BJ (cell line): Measurements from ENCODE around the gene VSX2. TPM values are rescaled to one million over a fixed set of nuclear protein-coding genes. Genes with fewer than 3 reads are reported as not detected.

Experiments used
- CTCF ChIA-PET: fragments of 350-600 bp; formaldehyde crosslinking; extraction: SDS; loops from one replicate; lab custom pipeline; 2021; ENCODE audit warnings: antibody characterized with exemption, inconsistent platforms; lab: Yijun Ruan, JAX
- POLR2A ChIA-PET: fragments of 300-600 bp; sonication (Branson Sonifier 250); formaldehyde crosslinking; extraction: SDS; loops from one replicate; lab custom pipeline; 2021; ENCODE audit warnings: antibody characterized with exemption; lab: Charles Lee
- DNase-seq: peaks from one replicate; pipeline ENCODE4 v3.0.0-alpha.2; 2011; ENCODE audit warnings: low read depth
- H3K27me3 ChIP-seq: 2 replicates; pipeline ENCODE4 v1.6.0; 2011; ENCODE audit warnings: low read length; ENCODE audit not compliant: control insufficient read depth, insufficient read depth
- H3K36me3 ChIP-seq: 2 replicates; pipeline ENCODE4 v1.5.1; 2011; ENCODE audit warnings: low read length; ENCODE audit not compliant: control insufficient read depth, insufficient read depth
- H3K4me3 ChIP-seq: 2 replicates; pipeline ENCODE4 v1.5.1; 2011; ENCODE audit warnings: low read depth, mild to moderate bottlenecking, control low read depth, low read length
- CTCF ChIP-seq: IDR thresholded peaks from 2 replicates; pipeline ENCODE4 v1.5.1; 2011; ENCODE audit warnings: low read depth, mild to moderate bottlenecking, control low read depth, inconsistent platforms, low read length, moderate library complexity; ENCODE audit not compliant: insufficient read depth
- polyA plus RNA-seq: library from polyadenylated mRNA; depleted of rRNA; stranded (reverse); fragments of >200 nt; gene quantifications from 2 replicates; pipeline ENCODE4 v1.2.3, GENCODE V29; 2011

VSX2 gene
- polyA plus RNA-seq, 1 experiment, result not detected

GRCh38 chr14:74221741-74222140, 17.5 kb upstream of the VSX2 start:
- POLR2A ChIA-PET, result no interaction called here

GRCh38 chr14:74223016-74223415, 16.2 kb upstream of the VSX2 start:
- POLR2A ChIA-PET, result interaction anchor here (0.7 kb wide), 1 partner anchor 174 kb away, joined by 3 read pairs; no protein-coding TSS in a partner anchor
- CTCF ChIA-PET, result interaction anchor here (1.0 kb wide), 2 partner anchors 8 to 28 kb away, joined by 3 to 4 read pairs; no protein-coding TSS in a partner anchor
- Histone ChIP-seq H3K27me3 (peaks cover 33% of the 10 kb centered on the region), H3K36me3 (no peaks in the 10 kb centered on the region), H3K4me3 (no peak overlapping the region)
- no peak for TF ChIP-seq CTCF
- no peak for DNase-seq

More at GRCh38 chr14:74221741-74222140, 17.5 kb upstream of the VSX2 start:
- Histone ChIP-seq H3K27me3 (peaks cover 31% of the 10 kb centered on the region), H3K4me3 (no peak overlapping the region), H3K36me3 (no peaks in the 10 kb centered on the region)
- TF ChIP-seq CTCF, result no peak
- DNase-seq, result no peak
- CTCF ChIA-PET, result interaction anchor here (0.5 to 2.2 kb wide), 4 partner anchors 8 to 30 kb away, joined by 3 to 7 read pairs (median 4); no protein-coding TSS in a partner anchor

GRCh38 chr14:74231784-74232183, 7.5 kb upstream of the VSX2 start:
- H3K36me3 ChIP-seq, result no peaks in the 10 kb centered on the region
- no peak overlapping the region for H3K4me3 ChIP-seq
- CTCF ChIA-PET, result interaction anchor here (1.2 to 1.7 kb wide), 2 partner anchors 14 to 15 kb away, joined by 3 to 4 read pairs; no protein-coding TSS in a partner anchor
- no peak for TF ChIP-seq CTCF
- POLR2A ChIA-PET, result no interaction called here
- DNase-seq, result no peak
- peaks cover 22% of the 10 kb centered on the region for H3K27me3 ChIP-seq

GRCh38 chr14:74235017-74235416, 4.2 kb upstream of the VSX2 start:
- H3K27me3 ChIP-seq, result peaks cover 36% of the 10 kb centered on the region
- CTCF ChIA-PET, result interaction anchor here (0.9 kb wide), 1 partner anchor 16 kb away, joined by 4 read pairs; no protein-coding TSS in a partner anchor

GRCh38 chr14:74237441-74237840, 1.8 kb upstream of the VSX2 start:
- Histone ChIP-seq H3K36me3 (no peaks in the 10 kb centered on the region), H3K27me3 (peaks cover 56% of the 10 kb centered on the region), H3K4me3 (no peak overlapping the region)
- ChIA-PET POLR2A (no interaction called here), CTCF (interaction anchor here (0.6 to 1.5 kb wide), 5 partner anchors 10 to 125 kb away, joined by 3 to 5 read pairs (median 4); no protein-coding TSS in a partner anchor)
- TF ChIP-seq CTCF, result no peak
- no peak for DNase-seq

More at GRCh38 chr14:74235017-74235416, 4.2 kb upstream of the VSX2 start:
- DNase-seq, result no peak
- Histone ChIP-seq H3K36me3 (no peaks in the 10 kb centered on the region), H3K4me3 (no peak overlapping the region)
- POLR2A ChIA-PET, result no interaction called here
- no peak for TF ChIP-seq CTCF
